Measurements from ENCODE around the gene CD63.

Gene CD63

DNA sequence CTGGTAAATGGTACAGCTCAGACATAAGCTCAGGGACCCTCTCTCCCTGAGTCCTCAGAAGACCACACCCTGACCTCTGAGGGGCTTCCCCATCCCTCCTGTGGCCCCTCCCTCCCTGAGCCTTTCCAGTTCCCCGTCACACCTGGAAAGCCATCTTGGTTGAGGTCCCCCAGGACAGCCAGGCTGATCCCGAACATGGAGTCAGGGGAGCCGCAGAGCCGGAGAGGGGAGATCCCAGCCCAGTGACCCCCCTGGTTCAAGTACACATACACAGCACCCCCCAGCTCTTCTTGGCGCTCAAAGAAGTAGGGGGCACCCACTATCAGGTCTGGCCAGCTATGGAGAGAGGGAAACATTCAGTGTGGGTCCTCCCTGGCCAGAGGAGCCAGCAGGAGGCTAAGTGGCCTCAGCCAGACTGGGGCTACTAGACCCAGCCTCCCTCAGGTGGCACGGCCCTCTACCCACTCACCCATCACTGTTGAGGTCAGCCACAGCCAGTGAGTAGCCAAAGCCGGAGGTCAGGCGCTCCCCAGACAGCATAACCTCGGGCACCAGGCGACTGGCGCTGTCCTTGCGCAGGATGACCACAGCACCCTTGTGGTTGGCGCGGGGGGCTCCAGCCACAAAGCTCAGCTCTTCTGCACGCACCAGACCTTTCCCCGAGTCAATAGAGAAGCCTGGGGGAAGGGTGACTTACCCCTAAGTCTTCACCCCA lies 30.4 kb downstream of the CD63 start:
- TF ChIP-seq, protein P1, sequence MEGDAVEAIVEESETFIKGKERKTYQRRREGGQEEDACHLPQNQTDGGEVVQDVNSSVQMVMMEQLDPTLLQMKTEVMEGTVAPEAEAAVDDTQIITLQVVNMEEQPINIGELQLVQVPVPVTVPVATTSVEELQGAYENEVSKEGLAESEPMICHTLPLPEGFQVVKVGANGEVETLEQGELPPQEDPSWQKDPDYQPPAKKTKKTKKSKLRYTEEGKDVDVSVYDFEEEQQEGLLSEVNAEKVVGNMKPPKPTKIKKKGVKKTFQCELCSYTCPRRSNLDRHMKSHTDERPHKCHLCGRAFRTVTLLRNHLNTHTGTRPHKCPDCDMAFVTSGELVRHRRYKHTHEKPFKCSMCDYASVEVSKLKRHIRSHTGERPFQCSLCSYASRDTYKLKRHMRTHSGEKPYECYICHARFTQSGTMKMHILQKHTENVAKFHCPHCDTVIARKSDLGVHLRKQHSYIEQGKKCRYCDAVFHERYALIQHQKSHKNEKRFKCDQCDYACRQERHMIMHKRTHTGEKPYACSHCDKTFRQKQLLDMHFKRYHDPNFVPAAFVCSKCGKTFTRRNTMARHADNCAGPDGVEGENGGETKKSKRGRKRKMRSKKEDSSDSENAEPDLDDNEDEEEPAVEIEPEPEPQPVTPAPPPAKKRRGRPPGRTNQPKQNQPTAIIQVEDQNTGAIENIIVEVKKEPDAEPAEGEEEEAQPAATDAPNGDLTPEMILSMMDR (IDR thresholded peaks at IDR 0.05; ENCODE audit: low read length), result no peak
- TF ChIP-seq EZH2phosphoT487 (IDR thresholded peaks at IDR 0.05; ENCODE audit: low read length) (no peak), EZH2 (optimal IDR thresholded peaks at IDR 0.05; ENCODE audit: low read depth, low read length) (no peak)
- H3K27ac ChIP-seq (ENCODE audit: low read length), result no peak overlapping the region
- no peak for DNase-seq
- H3K9me2 ChIP-seq (replicated peaks; ENCODE audit: insufficient read depth, low read length), result no peaks in the 10 kb centered on the region
- no peaks in the 10 kb centered on the region for H3F3A ChIP-seq (ENCODE audit: insufficient read depth, low read length)
- no peaks in the 10 kb centered on the region for H4K20me1 ChIP-seq (ENCODE audit: insufficient read depth, low read length)
- no peaks in the 10 kb centered on the region; the same call in 1 of the 2 replicates for H3K27me3 ChIP-seq (replicated peaks; ENCODE audit: insufficient read depth, low read length)
- H3K4me1 ChIP-seq (ENCODE audit: low read length), result no peaks in the 10 kb centered on the region
- no peak overlapping the region for H3K9ac ChIP-seq (ENCODE audit: low read length)
- H3K4me3 ChIP-seq (ENCODE audit: low read length), result no peak overlapping the region
- no peaks in the 10 kb centered on the region for H3K36me3 ChIP-seq (replicated peaks; ENCODE audit: insufficient read depth, low read length)
- no peak overlapping the region for H2AFZ ChIP-seq (ENCODE audit: low read length)
- H3K9me3 ChIP-seq (replicated peaks; ENCODE audit: insufficient read depth, low read length), result no peaks in the 10 kb centered on the region
- no peaks in the 10 kb centered on the region for H3K79me2 ChIP-seq (ENCODE audit: low read length)
- no peak overlapping the region for H3K4me2 ChIP-seq (ENCODE audit: low read depth, low read length)

DNA sequence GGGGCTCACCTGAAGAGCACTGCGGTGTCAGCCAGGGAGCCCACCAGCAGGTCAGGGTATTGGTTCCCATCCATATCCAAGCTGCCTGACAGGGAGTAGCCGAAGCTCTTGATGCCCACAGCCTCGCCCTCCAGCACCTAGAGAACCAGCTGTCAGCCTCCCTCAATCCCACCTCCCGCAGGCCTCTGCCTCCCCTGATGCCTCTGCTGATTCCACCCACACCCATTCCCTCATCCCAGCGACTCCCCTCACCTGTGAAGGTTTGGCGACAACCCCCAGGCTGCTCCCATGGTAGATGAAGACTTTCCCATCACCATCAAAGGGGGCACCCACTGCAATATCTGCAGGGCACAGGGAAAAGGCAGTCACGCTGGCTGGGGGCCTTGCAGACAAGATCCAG lies 31.1 kb downstream of the CD63 start:
- Histone ChIP-seq H3K9me3 (replicated peaks; ENCODE audit: insufficient read depth, low read length) (no peaks in the 10 kb centered on the region), H3K9me2 (replicated peaks; ENCODE audit: insufficient read depth, low read length) (no peaks in the 10 kb centered on the region), H3F3A (ENCODE audit: insufficient read depth, low read length) (no peaks in the 10 kb centered on the region), H3K9ac (ENCODE audit: low read length) (no peak overlapping the region), H3K36me3 (replicated peaks; ENCODE audit: insufficient read depth, low read length) (no peaks in the 10 kb centered on the region), H3K4me3 (ENCODE audit: low read length) (no peak overlapping the region), H3K4me1 (ENCODE audit: low read length) (no peaks in the 10 kb centered on the region), H2AFZ (ENCODE audit: low read length) (no peak overlapping the region), H4K20me1 (ENCODE audit: insufficient read depth, low read length) (no peaks in the 10 kb centered on the region), H3K27ac (ENCODE audit: low read length) (no peak overlapping the region), H3K79me2 (ENCODE audit: low read length) (no peaks in the 10 kb centered on the region), H3K4me2 (ENCODE audit: low read depth, low read length) (no peak overlapping the region), H3K27me3 (replicated peaks; ENCODE audit: insufficient read depth, low read length) (no peaks in the 10 kb centered on the region; the same call in 1 of the 2 replicates)
- DNase-seq, result no peak
- no peak for TF ChIP-seq EZH2 (optimal IDR thresholded peaks at IDR 0.05; ENCODE audit: low read depth, low read length)
- TF ChIP-seq, protein P1 (IDR thresholded peaks at IDR 0.05; ENCODE audit: low read length), result no peak
- TF ChIP-seq EZH2phosphoT487 (IDR thresholded peaks at IDR 0.05; ENCODE audit: low read length), result no peak

DNA sequence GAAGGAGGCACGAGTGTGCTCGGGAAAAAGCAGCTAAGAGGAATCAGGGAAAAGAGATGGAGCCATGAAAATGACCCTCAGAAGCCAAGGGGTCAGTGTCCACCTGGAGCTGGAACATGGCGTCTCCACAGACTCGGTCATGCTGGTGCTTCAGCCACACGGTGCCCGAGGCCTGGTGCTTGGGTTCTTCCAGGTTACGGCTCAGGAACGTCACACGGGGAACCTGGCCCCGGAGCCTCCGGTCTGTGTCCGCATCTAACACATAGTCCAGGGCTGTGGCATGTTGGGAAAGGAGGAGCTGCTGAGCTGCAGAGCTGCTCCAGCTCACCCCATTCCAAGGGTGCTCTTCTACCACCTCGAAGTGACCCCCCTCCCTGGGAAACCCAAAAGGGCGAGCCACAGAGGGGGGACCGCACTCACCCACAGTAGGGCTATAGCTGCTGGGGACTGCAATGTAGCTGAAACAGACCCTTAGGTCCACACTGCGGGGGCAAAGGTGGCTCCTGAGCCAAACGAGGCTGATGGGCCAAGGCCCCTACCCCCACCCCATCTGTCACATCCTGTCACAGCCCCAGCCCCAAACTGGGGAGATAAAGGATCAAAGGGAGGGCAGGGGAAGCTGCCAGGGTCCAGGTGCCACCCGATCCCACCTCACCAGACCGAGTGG lies 31.9 kb downstream of the CD63 start:
- no peak overlapping the region for H2AFZ ChIP-seq (ENCODE audit: low read length)
- no peaks in the 10 kb centered on the region; the same call in 1 of the 2 replicates for H3K27me3 ChIP-seq (replicated peaks; ENCODE audit: insufficient read depth, low read length)
- TF ChIP-seq EZH2phosphoT487 (IDR thresholded peaks at IDR 0.05; ENCODE audit: low read length) (no peak), EZH2 (optimal IDR thresholded peaks at IDR 0.05; ENCODE audit: low read depth, low read length) (no peak)
- TF ChIP-seq, protein P1 (IDR thresholded peaks at IDR 0.05; ENCODE audit: low read length), result no peak
- no peaks in the 10 kb centered on the region for H4K20me1 ChIP-seq (ENCODE audit: insufficient read depth, low read length)
- no peak overlapping the region for H3K4me2 ChIP-seq (ENCODE audit: low read depth, low read length)
- no peak for DNase-seq
- no peaks in the 10 kb centered on the region for H3K9me3 ChIP-seq (replicated peaks; ENCODE audit: insufficient read depth, low read length)
- no peak overlapping the region for H3K9ac ChIP-seq (ENCODE audit: low read length)
- no peaks in the 10 kb centered on the region for H3K79me2 ChIP-seq (ENCODE audit: low read length)
- no peaks in the 10 kb centered on the region for H3K4me1 ChIP-seq (ENCODE audit: low read length)
- H3F3A ChIP-seq (ENCODE audit: insufficient read depth, low read length), result no peaks in the 10 kb centered on the region
- H3K4me3 ChIP-seq (ENCODE audit: low read length), result no peak overlapping the region
- no peaks in the 10 kb centered on the region for H3K9me2 ChIP-seq (replicated peaks; ENCODE audit: insufficient read depth, low read length)
- H3K36me3 ChIP-seq (replicated peaks; ENCODE audit: insufficient read depth, low read length), result no peaks in the 10 kb centered on the region
- H3K27ac ChIP-seq (ENCODE audit: low read length), result no peak overlapping the region

Measured in MM.1S (cell line).